OCI-LY1 (cell line): ENCODE data around the gene CRYL1.

Source experiments
- H2AFZ ChIP-seq: fragments of 200-600 bp; sonication (generic), shearing (Covaris generic); 2 replicates; pipeline ENCODE4 v1.6.0; 2014; ENCODE audit warnings: antibody characterized with exemption, mild to moderate bottlenecking, low read length
- H3F3A ChIP-seq: fragments of 200-600 bp; sonication (generic), shearing (Covaris generic); 2 replicates; pipeline ENCODE4 v1.6.0; 2014; ENCODE audit warnings: mild to moderate bottlenecking, antibody characterized with exemption, low read length, moderate library complexity; ENCODE audit not compliant: insufficient read depth
- H3K27ac ChIP-seq: fragments of 200-600 bp; sonication (generic); 2 replicates; pipeline ENCODE4 v1.5.1; 2014; ENCODE audit warnings: low read length, mixed run types, mild to moderate bottlenecking, low read depth; ENCODE audit not compliant: poor library complexity, severe bottlenecking
- H3K27me3 ChIP-seq: fragments of 200-600 bp; sonication (generic); 2 replicates; pipeline ENCODE4 v1.6.0; 2014; ENCODE audit warnings: antibody characterized with exemption, mild to moderate bottlenecking, low read length, moderate library complexity; ENCODE audit not compliant: insufficient read depth
- H3K36me3 ChIP-seq: fragments of 200-600 bp; sonication (generic); 2 replicates; pipeline ENCODE4 v1.6.1; 2014; ENCODE audit warnings: mild to moderate bottlenecking, antibody characterized with exemption, low read length, moderate library complexity, mixed read lengths; ENCODE audit not compliant: insufficient read depth
- H3K4me1 ChIP-seq: fragments of 200-600 bp; sonication (generic); 2 replicates; pipeline ENCODE4 v1.5.1; 2014; ENCODE audit warnings: mild to moderate bottlenecking, low read length, moderate library complexity; ENCODE audit not compliant: insufficient read depth, severe bottlenecking
- H3K4me2 ChIP-seq: fragments of 200-600 bp; sonication (generic), shearing (Covaris generic); 2 replicates; pipeline ENCODE4 v1.6.1; 2014; ENCODE audit warnings: low read length
- H3K4me3 ChIP-seq: fragments of 200-600 bp; sonication (generic); 2 replicates; pipeline ENCODE4 v1.5.1; 2014; ENCODE audit warnings: low read length, low read depth, mild to moderate bottlenecking, mixed read lengths; ENCODE audit not compliant: poor library complexity, severe bottlenecking
- H3K79me2 ChIP-seq: fragments of 200-600 bp; shearing (Covaris generic); 2 replicates; pipeline ENCODE4 v1.6.1; 2016; ENCODE audit warnings: mixed run types, low read length, mixed read lengths; ENCODE audit not compliant: insufficient read depth
- H3K9ac ChIP-seq: fragments of 200-600 bp; sonication (generic), shearing (Covaris generic); 2 replicates; pipeline ENCODE4 v1.6.1; 2014; ENCODE audit warnings: mild to moderate bottlenecking, low read length, mixed read lengths
- H3K9me2 ChIP-seq: fragments of 200-600 bp; sonication (generic), shearing (Covaris generic); 2 replicates; pipeline ENCODE4 v1.6.1; 2014; ENCODE audit warnings: low read depth, mild to moderate bottlenecking, low read length, mixed read lengths
- H3K9me3 ChIP-seq: fragments of 200-600 bp; shearing (Covaris generic); 2 replicates; pipeline ENCODE4 v1.6.1; 2014; ENCODE audit warnings: low read length, mixed read lengths
- H4K20me1 ChIP-seq: fragments of 200-600 bp; sonication (generic), shearing (Covaris generic); 2 replicates; pipeline ENCODE4 v1.6.0; 2016; ENCODE audit warnings: mild to moderate bottlenecking, low read length; ENCODE audit not compliant: insufficient read depth
- CTCF ChIP-seq: fragments of 200-600 bp; sonication (generic), shearing (Covaris generic); IDR thresholded peaks from 2 replicates; pipeline ENCODE4 v1.5.1; 2017; ENCODE audit warnings: mild to moderate bottlenecking, antibody characterized with exemption, low read length, moderate library complexity, mixed read lengths
- EZH2 ChIP-seq: fragments of 200-600 bp; sonication (generic), shearing (Covaris generic); IDR thresholded peaks from 2 replicates; pipeline ENCODE4 v1.8.0; 2017; ENCODE audit warnings: borderline replicate concordance, mixed run types, mild to moderate bottlenecking, antibody characterized with exemption, low read length, moderate library complexity, mixed read lengths

Gene CRYL1

GRCh38 chr13:20392530-20392929, 133.1 kb downstream of the CRYL1 start:
- no peak overlapping the region for H3K4me3 ChIP-seq
- H3K36me3 ChIP-seq = no peaks in the 10 kb centered on the region
- H3K27ac ChIP-seq = no peak overlapping the region
- no peaks in the 10 kb centered on the region for H4K20me1 ChIP-seq
- H3K9ac ChIP-seq = no peak overlapping the region
- H3K4me1 ChIP-seq = no peaks in the 10 kb centered on the region
- no peaks in the 10 kb centered on the region for H3K27me3 ChIP-seq
- H3K4me2 ChIP-seq = no peak overlapping the region
- no peaks in the 10 kb centered on the region for H3K79me2 ChIP-seq
- H3K9me3 ChIP-seq = no peaks in the 10 kb centered on the region
- H3F3A ChIP-seq = no peaks in the 10 kb centered on the region
- H3K9me2 ChIP-seq = no peaks in the 10 kb centered on the region
- TF ChIP-seq CTCF (no peak), EZH2 (no peak)
- H2AFZ ChIP-seq = no peak overlapping the region

DNA sequence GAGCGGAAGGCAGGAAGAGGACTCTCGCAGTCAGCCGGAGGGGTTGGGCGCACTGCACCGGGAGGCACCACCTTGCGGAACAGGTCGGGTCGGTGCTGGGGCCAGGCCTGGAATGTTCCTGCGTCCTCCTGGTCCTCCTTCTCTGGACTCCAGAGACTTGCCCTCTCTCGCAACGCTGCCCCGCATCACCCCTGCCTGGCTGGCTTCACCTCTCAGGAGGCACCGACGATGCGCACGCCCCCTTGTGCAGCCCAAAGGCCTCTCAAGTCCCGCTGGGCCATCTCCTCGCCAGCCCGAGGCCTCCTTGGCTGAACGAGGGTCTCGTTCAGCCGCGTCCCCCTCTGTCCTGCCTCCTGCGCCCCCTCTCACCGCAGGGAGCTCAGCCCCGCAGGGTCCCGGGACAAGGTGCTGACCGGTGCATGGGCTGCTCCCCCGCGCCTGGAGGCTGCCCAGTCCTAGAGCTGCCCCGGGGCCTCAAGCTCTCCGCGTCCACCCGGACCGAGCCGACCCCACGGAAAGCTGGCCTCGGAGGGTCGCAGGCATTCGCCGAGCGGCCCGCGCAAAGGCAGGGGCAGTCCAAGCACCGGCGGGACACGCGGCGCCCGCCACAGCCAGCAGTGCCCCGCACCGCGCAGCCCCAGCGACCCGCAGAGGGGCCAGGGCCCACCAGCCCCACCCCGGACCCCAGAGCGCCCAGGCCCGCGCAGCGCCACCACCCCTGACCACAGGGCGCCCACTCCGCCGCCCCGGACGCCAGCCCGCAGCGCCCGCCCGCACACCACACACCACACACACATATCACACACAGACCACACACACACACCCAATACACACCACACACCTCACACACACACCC, 133.8 kb downstream of the CRYL1 start:
- H3F3A ChIP-seq = no peaks in the 10 kb centered on the region
- H3K4me2 ChIP-seq = no peak overlapping the region
- H3K9me3 ChIP-seq = no peaks in the 10 kb centered on the region
- H3K4me3 ChIP-seq = no peak overlapping the region
- H3K9ac ChIP-seq = no peak overlapping the region
- no peaks in the 10 kb centered on the region for H3K4me1 ChIP-seq
- no peaks in the 10 kb centered on the region for H4K20me1 ChIP-seq
- H3K27ac ChIP-seq = no peak overlapping the region
- no peak overlapping the region for H2AFZ ChIP-seq
- no peaks in the 10 kb centered on the region for H3K27me3 ChIP-seq
- TF ChIP-seq EZH2 = no peak
- TF ChIP-seq CTCF = no peak
- no peaks in the 10 kb centered on the region for H3K79me2 ChIP-seq
- no peaks in the 10 kb centered on the region for H3K9me2 ChIP-seq
- no peaks in the 10 kb centered on the region for H3K36me3 ChIP-seq

DNA sequence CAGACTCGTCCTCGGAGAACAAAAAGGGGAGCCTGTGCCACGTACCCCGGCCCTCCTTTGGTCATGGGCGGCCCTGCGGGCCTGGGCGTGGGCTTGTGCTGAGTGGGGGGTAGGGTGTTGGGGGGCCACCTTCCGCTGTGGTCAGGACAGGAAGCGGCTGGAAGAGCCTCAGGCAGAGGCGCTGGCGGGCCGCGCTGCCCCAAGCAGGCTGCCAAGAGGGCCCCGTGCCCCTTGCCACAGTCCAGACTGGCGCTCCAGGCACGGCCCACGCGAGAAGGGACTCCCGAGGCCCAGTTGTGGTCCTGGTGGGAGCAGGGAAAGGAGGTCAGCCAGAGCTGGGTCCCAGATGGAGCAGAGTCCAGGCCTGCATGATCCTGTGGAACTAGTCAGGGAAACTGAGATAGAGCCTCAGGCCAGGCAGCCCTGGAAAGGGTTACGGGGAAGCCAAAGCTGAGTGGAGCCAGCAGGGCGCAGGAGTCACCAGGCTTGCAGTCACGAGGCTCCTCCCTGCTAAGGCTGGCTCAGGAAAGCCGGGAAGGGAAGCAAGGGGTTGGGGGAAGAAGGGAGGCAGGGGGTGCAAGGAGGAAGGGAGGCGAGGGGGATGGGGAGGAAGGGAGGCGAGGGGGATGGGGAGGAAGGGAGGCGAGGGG, 135.0 kb downstream of the CRYL1 start:
- TF ChIP-seq EZH2 (no peak), CTCF (no peak)
- H3F3A ChIP-seq = no peaks in the 10 kb centered on the region
- H4K20me1 ChIP-seq = no peaks in the 10 kb centered on the region
- H2AFZ ChIP-seq = no peak overlapping the region
- H3K36me3 ChIP-seq = no peaks in the 10 kb centered on the region
- no peak overlapping the region for H3K4me2 ChIP-seq
- H3K27ac ChIP-seq = no peak overlapping the region
- no peaks in the 10 kb centered on the region for H3K9me2 ChIP-seq
- H3K79me2 ChIP-seq = no peaks in the 10 kb centered on the region
- H3K4me3 ChIP-seq = no peak overlapping the region
- H3K27me3 ChIP-seq = no peaks in the 10 kb centered on the region
- no peak overlapping the region for H3K9ac ChIP-seq
- no peaks in the 10 kb centered on the region for H3K9me3 ChIP-seq
- no peaks in the 10 kb centered on the region for H3K4me1 ChIP-seq
